ENCODE results near the gene MAP2K6. TPM values are rescaled to one million over a fixed set of nuclear protein-coding genes. Genes with fewer than 3 reads are reported as not detected.

MAP2K6 gene
- total and polyA plus RNA-seq, 4 donors = 0.75 to 6.4 (median 3.9) TPM

DNA sequence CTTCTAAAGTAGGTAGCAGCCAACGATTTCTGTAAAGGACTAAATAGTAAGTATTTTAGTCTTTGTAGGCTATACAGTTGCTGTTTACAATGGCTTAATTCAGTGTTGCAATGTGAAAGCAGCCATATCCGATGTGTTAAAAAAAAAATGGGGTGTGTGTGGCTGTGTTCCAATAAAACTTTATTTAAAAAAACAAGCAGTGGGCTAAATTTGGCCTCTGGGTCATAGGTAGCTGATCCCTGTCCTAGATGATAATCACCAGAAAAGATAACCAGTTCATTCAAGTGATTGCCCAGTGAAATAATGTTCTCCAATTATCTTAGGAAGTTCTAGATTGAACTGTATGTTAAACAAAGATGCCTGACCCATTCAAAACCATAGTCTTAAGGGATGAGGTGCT is 124.3 kb downstream of the MAP2K6 start:
- Histone ChIP-seq H3K27me3 (ENCODE audit: control insufficient read depth in 1 of 2, insufficient read depth in 2 of 2, low read length in 1 of 2) (no peaks in the 10 kb centered on the region), H3K36me3 (ENCODE audit: control insufficient read depth in 1 of 2, insufficient read depth in 2 of 2, low read length in 1 of 2) (peaks cover 0 to 3% of the 10 kb centered on the region in 2 donors), H3K4me3 (ENCODE audit: low read length in 2 of 2) (no peak overlapping the region), H3K27ac (ENCODE audit: low read depth in 1 of 2, low read length in 2 of 2) (no peak overlapping the region), H3K4me1 (ENCODE audit: control insufficient read depth in 1 of 2, insufficient read depth in 2 of 2, low read length in 2 of 2) (no peaks in the 10 kb centered on the region), H3K9me3 (ENCODE audit: control insufficient read depth, low read length) (no peaks in the 10 kb centered on the region)
- intact Hi-C loops (cut with DNase I) = no loop called here
- DNase-seq (no peak), ATAC-seq (ENCODE audit: low FRiP score) (no peak)
- 82 to 85% methylated on average over 2 of the region's 2 CpGs for WGBS, 2 donors

- Histone ChIP-seq H3K4me1 (ENCODE audit: control insufficient read depth in 1 of 2, insufficient read depth in 2 of 2, low read length in 2 of 2) (no peaks in the 10 kb centered on the region), H3K27ac (ENCODE audit: low read depth in 1 of 2, low read length in 2 of 2) (no peak overlapping the region), H3K27me3 (ENCODE audit: control insufficient read depth in 1 of 2, insufficient read depth in 2 of 2, low read length in 1 of 2) (no peaks in the 10 kb centered on the region), H3K9me3 (ENCODE audit: control insufficient read depth, low read length) (no peaks in the 10 kb centered on the region), H3K36me3 (ENCODE audit: control insufficient read depth in 1 of 2, insufficient read depth in 2 of 2, low read length in 1 of 2) (peaks cover 0 to 3% of the 10 kb centered on the region in 2 donors), H3K4me3 (ENCODE audit: low read length in 2 of 2) (no peak overlapping the region)
- WGBS, 2 donors = 64 to 76% methylated on average over 2 of the region's 2 CpGs
- ATAC-seq (ENCODE audit: low FRiP score) = no peak
- intact Hi-C loops (cut with DNase I) = no loop called here
- no peak for DNase-seq
Measured at GRCh38 chr17:69539274-69539673, 124.8 kb downstream of the MAP2K6 start.

DNA sequence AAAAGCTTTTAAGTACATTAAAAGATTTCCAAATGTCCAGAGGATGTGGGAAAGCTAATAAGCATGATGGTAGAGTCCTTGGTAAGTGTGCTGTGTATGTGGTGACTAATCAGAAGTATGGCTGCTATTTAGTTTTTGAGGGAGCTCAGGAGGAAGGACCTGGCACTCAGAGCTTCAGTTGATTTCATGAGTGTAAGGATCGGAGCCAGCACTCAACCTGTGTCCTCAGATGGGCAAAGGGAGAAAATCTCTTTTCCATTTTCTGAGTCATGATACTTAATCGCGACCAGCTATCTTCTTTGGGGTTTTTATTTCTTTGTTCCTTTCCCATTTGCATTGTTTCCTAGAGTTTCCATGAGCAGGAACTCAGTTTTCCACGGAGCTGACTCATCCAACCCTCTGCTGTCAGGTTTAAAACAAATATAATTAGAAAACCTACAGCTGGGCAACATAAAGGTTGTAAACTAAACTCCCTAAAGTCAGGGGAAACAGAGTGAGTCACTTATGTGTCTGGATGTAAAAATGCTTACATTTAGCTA is 125.4 kb downstream of the MAP2K6 start:
- Histone ChIP-seq H3K27ac (ENCODE audit: low read depth in 1 of 2, low read length in 2 of 2) (no peak overlapping the region), H3K36me3 (ENCODE audit: control insufficient read depth in 1 of 2, insufficient read depth in 2 of 2, low read length in 1 of 2) (peaks cover 0 to 3% of the 10 kb centered on the region in 2 donors), H3K4me1 (ENCODE audit: control insufficient read depth in 1 of 2, insufficient read depth in 2 of 2, low read length in 2 of 2) (no peaks in the 10 kb centered on the region), H3K4me3 (ENCODE audit: low read length in 2 of 2) (no peak overlapping the region), H3K9me3 (ENCODE audit: control insufficient read depth, low read length) (no peaks in the 10 kb centered on the region), H3K27me3 (ENCODE audit: control insufficient read depth in 1 of 2, insufficient read depth in 2 of 2, low read length in 1 of 2) (no peaks in the 10 kb centered on the region)
- no peak for ATAC-seq (ENCODE audit: low FRiP score)
- intact Hi-C loops (cut with DNase I) = no loop called here
- DNase-seq = no peak
- 86 to 93% methylated on average over 4 of the region's 4 CpGs for WGBS, 2 donors

GRCh38 chr17:69540356-69540755 is 125.9 kb downstream of the MAP2K6 start:
- DNase-seq (no peak), ATAC-seq (ENCODE audit: low FRiP score) (no peak)
- Histone ChIP-seq H3K9me3 (ENCODE audit: control insufficient read depth, low read length) (no peaks in the 10 kb centered on the region), H3K4me1 (ENCODE audit: control insufficient read depth in 1 of 2, insufficient read depth in 2 of 2, low read length in 2 of 2) (no peaks in the 10 kb centered on the region), H3K27me3 (ENCODE audit: control insufficient read depth in 1 of 2, insufficient read depth in 2 of 2, low read length in 1 of 2) (no peaks in the 10 kb centered on the region), H3K4me3 (ENCODE audit: low read length in 2 of 2) (no peak overlapping the region), H3K36me3 (ENCODE audit: control insufficient read depth in 1 of 2, insufficient read depth in 2 of 2, low read length in 1 of 2) (peaks cover 0 to 3% of the 10 kb centered on the region in 2 donors), H3K27ac (ENCODE audit: low read depth in 1 of 2, low read length in 2 of 2) (no peak overlapping the region)
- WGBS, 2 donors = 88 to 94% methylated on average over 2 of the region's 2 CpGs
- intact Hi-C loops (cut with DNase I) = no loop called here

- no peak for ATAC-seq (ENCODE audit: low FRiP score)
- H3K27ac ChIP-seq (ENCODE audit: low read depth in 1 of 2, low read length in 2 of 2) = no peak overlapping the region
- no peaks in the 10 kb centered on the region for H3K9me3 ChIP-seq (ENCODE audit: control insufficient read depth, low read length)
- intact Hi-C loops (cut with DNase I) = no loop called here
- no peaks in the 10 kb centered on the region for H3K36me3 ChIP-seq (ENCODE audit: control insufficient read depth in 1 of 2, insufficient read depth in 2 of 2, low read length in 1 of 2)
- H3K4me1 ChIP-seq (ENCODE audit: control insufficient read depth in 1 of 2, insufficient read depth in 2 of 2, low read length in 2 of 2) = no peaks in the 10 kb centered on the region
- no peaks in the 10 kb centered on the region for H3K27me3 ChIP-seq (ENCODE audit: control insufficient read depth in 1 of 2, insufficient read depth in 2 of 2, low read length in 1 of 2)
- DNase-seq = no peak
- no peak overlapping the region for H3K4me3 ChIP-seq (ENCODE audit: low read length in 2 of 2)
- 94 to 95% methylated on average over 3 of the region's 3 CpGs for WGBS, 2 donors
Measured at GRCh38 chr17:69547230-69547629, 132.7 kb downstream of the MAP2K6 start.

DNA sequence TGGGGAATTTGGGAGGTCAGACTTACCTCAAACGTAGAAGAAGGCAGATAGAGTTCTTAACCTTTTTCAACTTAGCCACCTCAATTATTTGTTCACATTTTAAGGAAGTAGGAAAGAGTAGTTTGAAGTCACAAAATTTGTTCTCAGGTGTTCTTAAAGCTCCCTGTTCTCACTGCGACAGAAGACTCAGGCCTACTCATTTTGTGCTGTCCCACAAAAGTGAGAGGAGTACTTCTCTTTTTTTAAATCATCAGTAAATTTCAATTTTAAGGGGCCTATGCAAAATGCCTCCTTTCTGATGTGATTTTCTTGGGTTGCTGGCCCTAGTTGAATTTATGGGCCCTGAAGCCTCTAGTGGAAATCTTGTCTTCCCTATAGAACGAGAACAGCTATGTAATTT is 133.4 kb downstream of the MAP2K6 start:
- no peaks in the 10 kb centered on the region for H3K4me1 ChIP-seq (ENCODE audit: control insufficient read depth in 1 of 2, insufficient read depth in 2 of 2, low read length in 2 of 2)
- no peaks in the 10 kb centered on the region for H3K36me3 ChIP-seq (ENCODE audit: control insufficient read depth in 1 of 2, insufficient read depth in 2 of 2, low read length in 1 of 2)
- DNase-seq = no peak
- 92 to 93% methylated on average over 3 of the region's 3 CpGs for WGBS, 2 donors
- intact Hi-C loops (cut with DNase I) = no loop called here
- H3K27me3 ChIP-seq (ENCODE audit: control insufficient read depth in 1 of 2, insufficient read depth in 2 of 2, low read length in 1 of 2) = no peaks in the 10 kb centered on the region
- no peak overlapping the region for H3K27ac ChIP-seq (ENCODE audit: low read depth in 1 of 2, low read length in 2 of 2)
- H3K4me3 ChIP-seq (ENCODE audit: low read length in 2 of 2) = no peak overlapping the region
- ATAC-seq (ENCODE audit: low FRiP score) = no peak
- H3K9me3 ChIP-seq (ENCODE audit: control insufficient read depth, low read length) = no peaks in the 10 kb centered on the region

DNA sequence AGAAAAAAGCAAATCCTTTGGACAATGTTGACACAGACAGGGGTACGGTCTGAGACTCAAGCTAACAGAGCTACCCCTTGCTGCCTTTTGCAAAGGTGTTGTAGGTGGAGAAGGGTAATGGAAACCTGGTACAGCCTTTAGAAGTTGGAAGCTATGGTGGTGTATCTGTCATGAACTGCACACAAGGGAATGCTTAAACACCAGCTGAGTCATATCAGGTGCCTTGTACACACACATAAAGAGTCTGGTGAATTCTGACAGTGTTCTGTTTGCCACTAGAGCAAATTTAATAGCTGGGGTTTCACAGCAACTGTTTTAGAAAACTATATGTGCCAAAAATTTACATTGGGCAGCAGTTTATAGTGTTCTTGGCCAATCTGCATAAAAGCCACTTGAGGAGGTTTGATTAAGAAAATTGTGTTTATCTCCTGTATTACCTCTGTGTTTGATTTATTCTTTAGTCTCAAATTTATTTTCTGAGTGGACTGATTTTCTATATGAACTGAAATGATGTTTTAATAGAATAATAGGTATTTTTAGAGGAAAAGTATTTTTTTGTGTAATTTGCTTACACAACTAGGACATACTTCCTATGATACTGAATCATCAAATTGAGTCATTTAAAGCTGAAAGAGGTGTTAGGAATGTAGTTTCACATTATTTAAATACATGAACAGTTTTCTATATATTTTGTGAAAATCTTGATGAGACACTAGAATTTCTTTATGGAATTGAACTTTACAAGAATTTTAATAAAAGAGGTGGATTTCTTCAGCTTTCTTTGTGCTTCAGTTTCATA is 136.9 kb downstream of the MAP2K6 start:
- Histone ChIP-seq H3K4me3 (ENCODE audit: low read length in 2 of 2) (no peak overlapping the region), H3K36me3 (ENCODE audit: control insufficient read depth in 1 of 2, insufficient read depth in 2 of 2, low read length in 1 of 2) (no peaks in the 10 kb centered on the region), H3K4me1 (ENCODE audit: control insufficient read depth in 1 of 2, insufficient read depth in 2 of 2, low read length in 2 of 2) (no peaks in the 10 kb centered on the region), H3K27me3 (ENCODE audit: control insufficient read depth in 1 of 2, insufficient read depth in 2 of 2, low read length in 1 of 2) (no peaks in the 10 kb centered on the region), H3K27ac (ENCODE audit: low read depth in 1 of 2, low read length in 2 of 2) (no peak overlapping the region), H3K9me3 (ENCODE audit: control insufficient read depth, low read length) (no peaks in the 10 kb centered on the region)
- intact Hi-C loops (cut with DNase I) = no loop called here
- WGBS, 2 donors = 86 to 91% methylated on average over 1 of the region's 1 CpG
- ATAC-seq (ENCODE audit: low FRiP score) (no peak), DNase-seq (no peak)

GRCh38 chr17:69552986-69553667 is 138.6 kb downstream of the MAP2K6 start:
- no peak for DNase-seq
- Histone ChIP-seq H3K4me3 (ENCODE audit: low read length in 2 of 2) (no peak overlapping the region), H3K27me3 (ENCODE audit: control insufficient read depth in 1 of 2, insufficient read depth in 2 of 2, low read length in 1 of 2) (no peaks in the 10 kb centered on the region), H3K4me1 (ENCODE audit: control insufficient read depth in 1 of 2, insufficient read depth in 2 of 2, low read length in 2 of 2) (no peaks in the 10 kb centered on the region), H3K36me3 (ENCODE audit: control insufficient read depth in 1 of 2, insufficient read depth in 2 of 2, low read length in 1 of 2) (no peaks in the 10 kb centered on the region), H3K9me3 (ENCODE audit: control insufficient read depth, low read length) (no peaks in the 10 kb centered on the region), H3K27ac (ENCODE audit: low read depth in 1 of 2, low read length in 2 of 2) (no peak overlapping the region)
- ATAC-seq (ENCODE audit: low FRiP score) = no peak
- WGBS, 2 donors = 93 to 96% methylated on average over 5 of the region's 5 CpGs
- intact Hi-C loops (cut with DNase I) = no loop called here

DNA sequence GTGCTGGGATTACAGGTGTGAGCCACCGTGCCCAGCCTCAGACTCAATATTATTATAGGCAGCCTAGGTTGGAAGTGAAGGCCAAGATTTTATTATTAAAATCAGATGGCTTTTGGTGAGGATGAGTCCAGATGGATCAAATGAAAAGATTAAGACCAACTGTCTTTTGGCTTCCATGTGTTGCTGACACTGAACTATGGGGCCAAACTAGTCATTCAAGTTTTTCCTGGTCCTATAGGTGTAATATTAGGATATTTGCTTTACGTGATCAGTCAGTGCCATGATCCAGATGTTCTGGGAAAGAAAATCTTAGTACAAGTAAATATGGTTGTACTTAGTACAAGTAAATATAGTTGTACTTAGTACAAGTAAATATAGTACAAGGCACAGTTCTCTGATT is 140.6 kb downstream of the MAP2K6 start:
- DNase-seq (no peak), ATAC-seq (ENCODE audit: low FRiP score) (no peak)
- WGBS, 2 donors = 63% methylated on average over 2 of the region's 2 CpGs
- no peak overlapping the region for H3K4me3 ChIP-seq (ENCODE audit: low read length in 2 of 2)
- no peak overlapping the region for H3K27ac ChIP-seq (ENCODE audit: low read depth in 1 of 2, low read length in 2 of 2)
- H3K4me1 ChIP-seq (ENCODE audit: control insufficient read depth in 1 of 2, insufficient read depth in 2 of 2, low read length in 2 of 2) = no peaks in the 10 kb centered on the region
- H3K9me3 ChIP-seq (ENCODE audit: control insufficient read depth, low read length) = no peaks in the 10 kb centered on the region
- no peaks in the 10 kb centered on the region for H3K36me3 ChIP-seq (ENCODE audit: control insufficient read depth in 1 of 2, insufficient read depth in 2 of 2, low read length in 1 of 2)
- H3K27me3 ChIP-seq (ENCODE audit: control insufficient read depth in 1 of 2, insufficient read depth in 2 of 2, low read length in 1 of 2) = no peaks in the 10 kb centered on the region
- intact Hi-C loops (cut with DNase I) = no loop called here

All from aorta (tissue), 5 donors.